Naive thymus-derived CD8-positive, alpha-beta T cell (primary cell): ENCODE results near the gene CLIC3. TPM values are rescaled to one million over a fixed set of nuclear protein-coding genes. Genes with fewer than 3 reads are reported as not detected.

Experiments
- ATAC-seq, 2 donors: fragments of 150-1000 bp; cut with Tn5 transposase in 1 of 2; sonication (Bioruptor Pico), chemical (Tn5 transposase) in 1 of 2; 1 replicate in 1 of 2; 2 replicates in 1 of 2; pipeline ENCODE4 v1.10.0; 2021; ENCODE audit warnings: mild to moderate bottlenecking in 2 of 2, moderate library complexity in 2 of 2
- POLR2A ChIA-PET: fragments of 350-600 bp; sonication (Branson Sonifier 250); formaldehyde crosslinking; loops from one replicate; lab custom pipeline; 2021; ENCODE audit warnings: antibody characterized with exemption; lab: Charles Lee
- DNase-seq, 10 donors: peaks; one replicate each; pipeline versions ENCODE4 v3.0.0 to v3.0.0-alpha.2; 2020 to 2022
- H3K27ac Mint-ChIP-seq, 10 donors: one replicate each; pipeline ENCODE4 v1.8.0; 2020 to 2022; ENCODE audit warnings: mild to moderate bottlenecking in 10 of 10, mixed read lengths in 10 of 10, moderate library complexity in 4 of 10, inconsistent platforms in 1 of 10
- H3K27me3 Mint-ChIP-seq, 5 donors: one replicate each; pipeline ENCODE4 v1.8.0; 2021 to 2022; ENCODE audit warnings: mixed read lengths in 5 of 5
- H3K36me3 Mint-ChIP-seq, 3 donors: one replicate each; pipeline ENCODE4 v1.8.0; 2020 to 2022; ENCODE audit warnings: mixed read lengths in 3 of 3, mild to moderate bottlenecking in 2 of 3, inconsistent platforms in 1 of 3
- H3K4me1 Mint-ChIP-seq, 4 donors: one replicate each; pipeline ENCODE4 v1.8.0; 2021 to 2022; ENCODE audit warnings: mixed read lengths in 4 of 4
- H3K4me3 Mint-ChIP-seq, 10 donors: one replicate each; pipeline ENCODE4 v1.8.0; 2020 to 2022; ENCODE audit warnings: mild to moderate bottlenecking in 10 of 10, mixed read lengths in 10 of 10, moderate library complexity in 6 of 10, inconsistent platforms in 1 of 10
- H3K9me3 Mint-ChIP-seq, 9 donors: one replicate each; pipeline ENCODE4 v1.8.0; 2020 to 2022; ENCODE audit warnings: mixed read lengths in 9 of 9, mild to moderate bottlenecking in 3 of 9, inconsistent platforms in 1 of 9, moderate library complexity in 1 of 9
- polyA plus RNA-seq, 3 donors: library from polyadenylated mRNA; unstranded; fragments of 300-500 nt; fragmentation: Illumina TruSeq; gene quantifications; one replicate each; pipeline ENCODE4 v1.2.3, GENCODE V29; 2021
- total RNA-seq, 8 experiments: library from RNA in 2 of 8; stranded (reverse) in 2 of 8; gene quantifications; one replicate each; pipeline ENCODE4 v1.2.3 and lab custom pipeline; 2021 to 2026

The CLIC3 gene
- total and polyA plus RNA-seq, 5 experiments from 2014 or later: 7.0 to 30.2 (median 13.5) TPM

DNA sequence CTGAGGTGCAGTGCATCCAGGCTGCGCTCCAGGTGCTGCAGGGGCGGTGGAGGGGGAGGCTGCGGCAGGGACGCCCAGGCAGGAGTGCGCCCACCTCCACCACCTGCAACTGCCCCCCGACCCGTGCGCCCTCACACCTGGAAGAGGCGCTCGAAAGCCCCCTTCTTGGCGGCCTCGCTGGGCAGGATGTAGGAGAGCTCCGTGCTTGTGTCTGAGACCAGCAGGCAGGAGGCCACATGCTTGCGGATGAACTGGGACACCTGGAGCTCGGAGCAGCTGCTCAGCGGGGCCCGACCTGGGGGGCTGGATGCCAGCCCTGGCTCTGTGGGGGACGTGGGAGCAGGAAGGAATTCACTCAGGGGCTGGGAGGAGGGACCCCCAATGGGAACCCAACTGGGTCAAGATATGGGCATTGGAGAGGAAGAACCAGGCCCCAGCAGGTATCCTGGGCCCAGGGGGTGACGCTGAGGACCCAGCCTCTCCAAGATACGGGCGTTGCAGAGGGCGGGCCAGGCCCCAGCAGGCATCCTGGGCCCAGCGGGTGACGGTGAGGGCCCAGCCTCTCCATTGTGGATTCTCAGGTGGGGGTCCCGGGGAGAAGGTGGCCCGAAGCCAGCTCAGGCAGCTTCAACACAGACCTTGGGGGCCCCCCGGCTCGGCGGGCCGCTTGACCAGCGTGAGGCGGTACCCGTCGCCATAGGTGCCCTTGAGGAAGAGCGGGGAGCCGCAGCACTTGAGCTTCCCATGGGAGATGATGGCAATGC, 18.6 kb upstream of the CLIC3 start:
- peaks cover 0 to 19% (median 0%) of the 10 kb centered on the region in 3 donors for H3K36me3 Mint-ChIP-seq
- no peaks in the 10 kb centered on the region for H3K27me3 Mint-ChIP-seq
- no peak overlapping the region for H3K4me3 Mint-ChIP-seq
- H3K27ac Mint-ChIP-seq: no peak overlapping the region
- ATAC-seq: no peak
- POLR2A ChIA-PET: interaction anchor here (0.6 to 1.8 kb wide), 2 partner anchors 10 to 331 kb away, joined by 4 to 7 read pairs; no protein-coding TSS in a partner anchor
- no peak for DNase-seq
- H3K9me3 Mint-ChIP-seq: no peaks in the 10 kb centered on the region
- peaks cover 0 to 5% (median 2%) of the 10 kb centered on the region in 4 donors for H3K4me1 Mint-ChIP-seq

GRCh38 chr9:137014166-137014565, 17.8 kb upstream of the CLIC3 start:
- peak overlapping the region in 1 of 10 donors; percentile 40 for H3K27ac Mint-ChIP-seq
- no peak overlapping the region for H3K4me3 Mint-ChIP-seq
- ATAC-seq (no peak), DNase-seq (no peak)
- H3K36me3 Mint-ChIP-seq: peaks cover 0 to 23% (median 0%) of the 10 kb centered on the region in 3 donors
- POLR2A ChIA-PET: interaction anchor here (0.6 to 1.8 kb wide), 2 partner anchors 11 to 332 kb away, joined by 4 to 7 read pairs; no protein-coding TSS in a partner anchor
- H3K27me3 Mint-ChIP-seq: no peaks in the 10 kb centered on the region
- H3K9me3 Mint-ChIP-seq: no peaks in the 10 kb centered on the region
- H3K4me1 Mint-ChIP-seq: peaks cover 0 to 2% (median 0%) of the 10 kb centered on the region in 4 donors

DNA sequence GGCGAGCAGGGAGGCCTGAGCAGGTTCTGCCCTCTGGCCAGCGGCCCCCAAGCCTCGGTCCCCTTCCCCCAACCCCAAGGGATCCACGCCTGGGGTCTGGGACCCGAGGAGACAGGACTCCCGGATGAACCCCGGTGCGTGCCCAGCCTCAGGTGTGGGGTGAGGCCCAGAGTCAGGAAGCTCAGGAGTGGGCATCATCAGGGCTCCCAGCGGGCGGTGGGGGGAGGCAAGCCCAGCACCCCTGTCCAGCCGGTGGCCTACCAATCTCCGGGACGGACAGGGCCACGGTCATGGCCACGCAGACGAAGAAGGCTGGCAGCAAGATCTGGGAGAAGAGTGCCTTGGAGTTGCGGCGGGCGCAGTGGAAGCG, 17.2 kb upstream of the CLIC3 start:
- H3K4me1 Mint-ChIP-seq: peaks cover 0 to under 1% (median 0%) of the 10 kb centered on the region in 4 donors
- no peak for ATAC-seq
- H3K9me3 Mint-ChIP-seq: no peaks in the 10 kb centered on the region
- POLR2A ChIA-PET: interaction anchor here (1.8 kb wide), 1 partner anchor 11 kb away, joined by 7 read pairs; no protein-coding TSS in a partner anchor
- H3K27me3 Mint-ChIP-seq: no peaks in the 10 kb centered on the region
- peaks cover 0 to 23% (median 0%) of the 10 kb centered on the region in 3 donors for H3K36me3 Mint-ChIP-seq
- no peak for DNase-seq
- no peak overlapping the region for H3K27ac Mint-ChIP-seq
- no peak overlapping the region for H3K4me3 Mint-ChIP-seq

- Mint-ChIP-seq H3K9me3 (no peaks in the 10 kb centered on the region), H3K27ac (no peak overlapping the region), H3K36me3 (peaks cover 0 to 20% (median 0%) of the 10 kb centered on the region in 3 donors), H3K4me1 (no peaks in the 10 kb centered on the region), H3K4me3 (no peak overlapping the region), H3K27me3 (no peaks in the 10 kb centered on the region)
- POLR2A ChIA-PET: no interaction called here
- DNase-seq: no peak
- no peak for ATAC-seq
Observed at GRCh38 chr9:137012694-137013570, 16.6 kb upstream of the CLIC3 start.

GRCh38 chr9:137011907-137012675, 15.7 kb upstream of the CLIC3 start:
- DNase-seq: no peak
- Mint-ChIP-seq H3K9me3 (no peaks in the 10 kb centered on the region), H3K36me3 (peaks cover 0 to 20% (median 0%) of the 10 kb centered on the region in 3 donors), H3K27ac (no peak overlapping the region), H3K27me3 (no peaks in the 10 kb centered on the region), H3K4me1 (no peaks in the 10 kb centered on the region), H3K4me3 (no peak overlapping the region)
- ATAC-seq: no peak
- POLR2A ChIA-PET: no interaction called here

DNA sequence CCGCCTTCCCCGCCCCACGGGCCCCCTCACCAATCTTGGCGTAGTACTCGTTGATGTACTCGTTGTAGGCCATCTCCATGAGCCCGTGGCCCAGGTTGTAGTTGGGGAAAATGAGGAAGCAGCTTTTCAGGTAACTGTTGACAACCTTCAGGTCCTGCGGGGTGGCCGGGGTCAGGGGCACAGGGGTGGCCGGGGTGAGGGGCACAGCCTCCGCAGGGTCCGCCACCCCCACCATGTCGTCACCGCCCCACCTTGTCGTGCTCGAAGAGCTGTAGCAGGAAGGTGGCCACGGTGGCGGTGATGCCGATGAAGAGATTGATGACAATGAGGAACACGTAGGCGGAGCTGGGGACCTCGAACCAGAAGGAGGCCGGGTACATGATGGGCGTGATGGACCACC, 14.8 kb upstream of the CLIC3 start:
- ATAC-seq: no peak
- Mint-ChIP-seq H3K9me3 (no peaks in the 10 kb centered on the region), H3K4me3 (no peak overlapping the region), H3K36me3 (peaks cover 0 to 16% (median 0%) of the 10 kb centered on the region in 3 donors), H3K27ac (no peak overlapping the region), H3K27me3 (no peaks in the 10 kb centered on the region), H3K4me1 (peaks cover 0 to 1% (median under 1%) of the 10 kb centered on the region in 4 donors)
- POLR2A ChIA-PET: no interaction called here
- no peak for DNase-seq

DNA sequence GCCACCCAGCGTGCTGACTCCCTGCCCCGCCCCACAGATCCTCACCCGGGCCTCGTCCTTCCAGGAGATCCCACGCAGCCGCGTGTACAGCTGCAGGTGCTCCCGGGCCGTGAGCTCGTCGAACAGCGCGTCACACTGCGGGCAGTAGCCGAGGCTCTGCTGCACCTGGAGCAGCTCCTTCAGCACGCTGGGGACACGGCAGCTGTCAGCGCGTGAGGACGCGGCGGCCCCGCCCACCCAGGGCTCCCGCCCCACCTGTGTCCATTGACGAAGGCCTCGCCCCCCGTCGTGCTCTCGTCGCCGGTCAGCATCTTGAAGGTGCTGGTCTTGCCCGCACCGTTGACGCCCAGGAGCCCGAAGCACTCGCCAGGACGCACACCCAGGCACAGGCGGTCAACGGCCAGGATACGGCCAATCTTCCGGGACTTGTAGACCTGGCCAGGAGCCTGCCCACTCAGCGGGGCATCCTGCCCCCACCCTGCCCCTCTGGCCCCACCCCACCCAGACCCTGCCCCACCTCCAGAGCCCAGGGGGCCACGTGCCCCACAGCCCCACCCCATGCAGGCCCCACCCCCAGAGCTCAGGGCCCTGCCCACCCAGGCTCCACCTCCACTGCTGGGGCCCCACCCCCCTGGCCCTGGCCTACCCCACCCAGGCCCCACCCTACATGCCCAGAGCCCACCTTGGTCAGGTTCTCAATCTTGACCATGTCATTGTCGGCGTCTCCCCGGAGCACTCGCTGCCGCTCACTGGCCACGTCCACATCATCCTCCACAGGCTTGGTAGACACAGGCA, 13.8 kb upstream of the CLIC3 start:
- ATAC-seq (no peak), DNase-seq (no peak)
- H3K4me3 Mint-ChIP-seq: no peak overlapping the region
- no peaks in the 10 kb centered on the region for H3K9me3 Mint-ChIP-seq
- POLR2A ChIA-PET: interaction anchor here (1.2 kb wide), 1 partner anchor 14 kb away, joined by 5 read pairs; the partner anchor contains the start of gene CLIC3
- no peak overlapping the region for H3K27ac Mint-ChIP-seq
- peaks cover 0 to 3% (median 2%) of the 10 kb centered on the region in 4 donors for H3K4me1 Mint-ChIP-seq
- H3K36me3 Mint-ChIP-seq: peaks cover 0 to 16% (median 0%) of the 10 kb centered on the region in 3 donors
- H3K27me3 Mint-ChIP-seq: no peaks in the 10 kb centered on the region

- DNase-seq (no peak), ATAC-seq (no peak)
- Mint-ChIP-seq H3K4me1 (peaks cover 5 to 7% (median 6%) of the 10 kb centered on the region in 4 donors), H3K9me3 (no peaks in the 10 kb centered on the region), H3K36me3 (peaks cover 0 to 14% (median 0%) of the 10 kb centered on the region in 3 donors), H3K4me3 (no peak overlapping the region), H3K27ac (no peak overlapping the region), H3K27me3 (no peaks in the 10 kb centered on the region)
- POLR2A ChIA-PET: interaction anchor here (1.2 kb wide), 1 partner anchor 13 kb away, joined by 5 read pairs; the partner anchor contains the start of gene CLIC3
Observed at GRCh38 chr9:137009217-137009616, 12.8 kb upstream of the CLIC3 start.

DNA sequence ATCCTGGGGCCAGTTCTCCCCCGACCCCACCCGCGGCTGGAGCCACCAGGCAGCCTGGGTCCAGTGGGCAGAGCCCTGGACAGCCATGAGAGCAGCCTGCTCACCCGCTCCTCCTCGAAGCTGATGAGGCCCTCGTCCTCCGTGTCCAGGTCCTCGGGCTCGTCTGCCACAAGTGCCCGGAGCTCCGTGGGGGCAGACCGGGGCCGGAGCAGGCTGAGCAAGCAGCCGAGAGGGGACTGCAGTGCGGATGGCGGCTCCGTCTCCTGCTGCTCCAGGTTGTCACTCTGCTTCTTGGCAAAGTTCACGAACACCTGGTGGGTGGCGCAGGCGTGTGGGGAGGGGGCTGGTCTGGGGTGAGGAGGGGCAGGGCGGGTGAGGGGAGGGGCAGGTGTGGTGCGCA, 11.9 kb upstream of the CLIC3 start:
- no peak overlapping the region for H3K27ac Mint-ChIP-seq
- ATAC-seq (no peak), DNase-seq (no peak)
- H3K27me3 Mint-ChIP-seq: no peaks in the 10 kb centered on the region
- H3K4me3 Mint-ChIP-seq: no peak overlapping the region
- H3K9me3 Mint-ChIP-seq: no peaks in the 10 kb centered on the region
- H3K36me3 Mint-ChIP-seq: peaks cover 0 to 14% (median 0%) of the 10 kb centered on the region in 3 donors
- peaks cover 5 to 7% (median 6%) of the 10 kb centered on the region in 4 donors for H3K4me1 Mint-ChIP-seq
- POLR2A ChIA-PET: interaction anchor here (1.1 kb wide), 1 partner anchor 12 kb away, joined by 4 read pairs; the partner anchor contains the start of gene CLIC3

DNA sequence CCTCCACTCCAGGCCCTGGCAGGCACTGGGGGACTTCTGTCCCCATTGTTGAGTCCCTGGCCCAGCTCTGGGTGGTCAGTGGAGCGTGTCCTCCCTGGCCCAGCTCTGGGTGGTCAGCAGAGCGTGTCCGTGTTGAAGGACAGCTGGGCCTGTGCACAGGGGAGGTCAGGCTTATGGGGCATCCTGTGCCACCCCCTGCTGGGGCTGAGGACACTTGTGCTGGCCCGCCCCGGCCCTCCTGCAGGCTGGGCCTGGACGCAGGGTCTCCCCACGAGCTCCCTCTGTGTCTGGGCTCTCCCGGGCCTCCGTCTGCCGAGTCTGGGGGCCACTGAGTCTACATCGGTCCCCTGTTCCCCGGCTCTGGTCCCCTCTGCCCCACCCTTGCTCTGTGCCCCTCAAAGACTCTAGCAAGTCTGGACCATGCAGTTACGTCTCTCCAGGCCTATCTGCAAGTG, 11.5 kb upstream of the CLIC3 start:
- no peak overlapping the region for H3K4me3 Mint-ChIP-seq
- POLR2A ChIA-PET: interaction anchor here (1.1 kb wide), 1 partner anchor 11 kb away, joined by 4 read pairs; the partner anchor contains the start of gene CLIC3
- ATAC-seq (no peak), DNase-seq (no peak)
- H3K9me3 Mint-ChIP-seq: no peaks in the 10 kb centered on the region
- H3K27me3 Mint-ChIP-seq: no peaks in the 10 kb centered on the region
- H3K4me1 Mint-ChIP-seq: peaks cover 5 to 7% (median 6%) of the 10 kb centered on the region in 4 donors
- H3K36me3 Mint-ChIP-seq: peaks cover 0 to 14% (median 0%) of the 10 kb centered on the region in 3 donors
- no peak overlapping the region for H3K27ac Mint-ChIP-seq

- Mint-ChIP-seq H3K27me3 (no peaks in the 10 kb centered on the region), H3K4me3 (no peak overlapping the region), H3K4me1 (peaks cover 5 to 7% (median 6%) of the 10 kb centered on the region in 4 donors), H3K36me3 (peaks cover 0 to 12% (median 0%) of the 10 kb centered on the region in 3 donors), H3K27ac (no peak overlapping the region), H3K9me3 (no peaks in the 10 kb centered on the region)
- no peak for ATAC-seq
- no peak for DNase-seq
- POLR2A ChIA-PET: interaction anchor here (1.1 kb wide), 1 partner anchor 11 kb away, joined by 4 read pairs; the partner anchor contains the start of gene CLIC3
Observed at GRCh38 chr9:137007108-137007815, 10.9 kb upstream of the CLIC3 start.
